OCI-LY3 (cell line): ENCODE results near the gene PTRH1.

Experiments
- CTCF ChIP-seq: fragments of 200-600, 300-600 bp; sonication (generic); IDR thresholded peaks from 2 replicates; pipeline ENCODE4 v1.5.1; 2014; ENCODE audit warnings: antibody characterized with exemption, low read length, low read depth
- EZH2phosphoT487 ChIP-seq: fragments of 200-600 bp; shearing (Covaris generic); IDR thresholded peaks from 2 replicates; pipeline ENCODE4 v1.6.1; 2018; ENCODE audit warnings: antibody characterized with exemption, mixed run types, low read depth

GRCh38 chr9:127705577-127706379 is 9.7 kb downstream of the PTRH1 start:
- TF ChIP-seq CTCF (no peak), EZH2phosphoT487 (no peak)
